ENCODE results near the gene B3GNT2.

- TF ChIP-seq CTCF (conservative IDR thresholded peaks at IDR 0.05; ENCODE audit: low read length), result no peak
- no peak for TF ChIP-seq EZH2phosphoT487 (IDR thresholded peaks at IDR 0.05; ENCODE audit: borderline replicate concordance)
Observed at GRCh38 chr2:62216113-62216512, 20.2 kb downstream of the B3GNT2 start.

All from Loucy (cell line).